Measurements from ENCODE around the gene IGSF21.

DNA sequence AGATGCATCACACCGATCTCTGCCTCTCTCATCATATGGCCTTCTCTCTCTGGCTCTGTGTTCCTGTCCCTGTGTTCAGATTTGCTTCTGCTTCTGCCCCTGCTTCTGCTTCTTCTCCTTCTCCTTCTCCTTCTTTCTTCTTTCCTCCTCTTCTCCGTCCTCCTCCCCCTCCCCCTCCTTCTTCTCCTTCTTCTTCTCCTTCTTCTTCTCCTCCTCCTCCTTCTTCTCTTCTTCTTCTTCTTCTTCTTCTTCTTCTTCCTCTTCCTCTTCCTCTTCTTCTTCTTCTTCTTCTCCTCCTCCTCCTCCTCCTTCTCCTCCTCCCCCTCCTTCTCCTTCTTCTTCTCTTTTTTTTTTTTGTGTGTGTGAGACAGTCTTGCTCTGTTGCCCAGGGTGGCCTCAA is 233.2 kb downstream of the IGSF21 start:
- TF ChIP-seq, protein P1, sequence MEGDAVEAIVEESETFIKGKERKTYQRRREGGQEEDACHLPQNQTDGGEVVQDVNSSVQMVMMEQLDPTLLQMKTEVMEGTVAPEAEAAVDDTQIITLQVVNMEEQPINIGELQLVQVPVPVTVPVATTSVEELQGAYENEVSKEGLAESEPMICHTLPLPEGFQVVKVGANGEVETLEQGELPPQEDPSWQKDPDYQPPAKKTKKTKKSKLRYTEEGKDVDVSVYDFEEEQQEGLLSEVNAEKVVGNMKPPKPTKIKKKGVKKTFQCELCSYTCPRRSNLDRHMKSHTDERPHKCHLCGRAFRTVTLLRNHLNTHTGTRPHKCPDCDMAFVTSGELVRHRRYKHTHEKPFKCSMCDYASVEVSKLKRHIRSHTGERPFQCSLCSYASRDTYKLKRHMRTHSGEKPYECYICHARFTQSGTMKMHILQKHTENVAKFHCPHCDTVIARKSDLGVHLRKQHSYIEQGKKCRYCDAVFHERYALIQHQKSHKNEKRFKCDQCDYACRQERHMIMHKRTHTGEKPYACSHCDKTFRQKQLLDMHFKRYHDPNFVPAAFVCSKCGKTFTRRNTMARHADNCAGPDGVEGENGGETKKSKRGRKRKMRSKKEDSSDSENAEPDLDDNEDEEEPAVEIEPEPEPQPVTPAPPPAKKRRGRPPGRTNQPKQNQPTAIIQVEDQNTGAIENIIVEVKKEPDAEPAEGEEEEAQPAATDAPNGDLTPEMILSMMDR (IDR thresholded peaks at IDR 0.05) = no peak
- TF ChIP-seq POLR2A (IDR thresholded peaks at IDR 0.05) (no peak), POLR2AphosphoS5 (IDR thresholded peaks at IDR 0.05) (no peak)

Data from gastroesophageal sphincter (tissue), 3 donors.